Common myeloid progenitor, CD34-positive (primary cell): ENCODE results near the gene SIRT2.

ENCODE experiments used
- CTCF ChIA-PET: fragments of 350-600 bp; sonication (Branson Sonifier 250); formaldehyde crosslinking; loops from one replicate; lab custom pipeline; 2021; ENCODE audit warnings: antibody characterized with exemption; lab: Charles Lee
- POLR2A ChIA-PET: fragments of 350-600 bp; sonication (Branson Sonifier 250); formaldehyde crosslinking; loops from one replicate; lab custom pipeline; 2021; ENCODE audit warnings: antibody characterized with exemption; lab: Charles Lee
- DNase-seq, 3 donors: peaks; one replicate each; pipeline versions ENCODE4 v3.0.0 to v3.0.0-alpha.2; 2013
- H3K27ac ChIP-seq, 2 experiments: 1 replicate in 1 of 2; 2 replicates in 1 of 2; pipeline ENCODE4 v1.7.0; 2013; ENCODE audit warnings: inconsistent platforms in 2 of 2, low read length in 2 of 2, mild to moderate bottlenecking in 2 of 2, low read depth in 1 of 2, moderate library complexity in 1 of 2; ENCODE audit not compliant: severe bottlenecking in 2 of 2, insufficient read depth in 1 of 2, poor library complexity in 1 of 2
- H3K27me3 ChIP-seq, 5 experiments: replicated peaks in 2 of 5; 1 replicate in 3 of 5; 2 replicates in 2 of 5; pipeline versions ENCODE4 v1.6.1 to v1.7.0; 2013; ENCODE audit warnings: low read length in 4 of 5, mild to moderate bottlenecking in 2 of 5, moderate library complexity in 2 of 5, inconsistent platforms in 1 of 5; ENCODE audit not compliant: insufficient read depth in 5 of 5, control insufficient read depth in 4 of 5
- H3K36me3 ChIP-seq, 4 experiments: 1 replicate in 2 of 4; 2 replicates in 2 of 4; pipeline versions ENCODE4 v1.6.1 to v1.7.0; 2013; ENCODE audit warnings: low read length in 3 of 4, control low read depth in 1 of 4, mild to moderate bottlenecking in 1 of 4; ENCODE audit not compliant: control insufficient read depth in 4 of 4, insufficient read depth in 4 of 4
- H3K4me1 ChIP-seq, 4 experiments: 1 replicate in 3 of 4; 2 replicates in 1 of 4; pipeline versions ENCODE4 v1.6.1 to v1.7.1; 2013; ENCODE audit warnings: low read length in 3 of 4, mild to moderate bottlenecking in 3 of 4, control low read depth in 1 of 4, inconsistent platforms in 1 of 4, moderate library complexity in 1 of 4; ENCODE audit not compliant: control insufficient read depth in 4 of 4, insufficient read depth in 4 of 4; ENCODE audit errors: control extremely low read depth in 1 of 4
- H3K4me3 ChIP-seq, 7 experiments: 1 replicate in 4 of 7; 2 replicates in 3 of 7; pipeline versions ENCODE4 v1.5.1 to v1.7.0; 2013; ENCODE audit warnings: mild to moderate bottlenecking in 7 of 7, low read length in 6 of 7, moderate library complexity in 6 of 7, inconsistent platforms in 2 of 7, low read depth in 2 of 7, control low read depth in 1 of 7; ENCODE audit not compliant: insufficient read depth in 4 of 7, control insufficient read depth in 1 of 7; ENCODE audit errors: extremely low read depth in 1 of 7
- H3K9me3 ChIP-seq, 5 experiments: 1 replicate in 4 of 5; 2 replicates in 1 of 5; pipeline versions ENCODE4 v1.6.1 to v1.7.1; 2013; ENCODE audit warnings: low read length in 4 of 5, mild to moderate bottlenecking in 2 of 5, inconsistent platforms in 1 of 5, low read depth in 1 of 5, moderate library complexity in 1 of 5; ENCODE audit not compliant: control insufficient read depth in 4 of 5, insufficient read depth in 2 of 5; ENCODE audit errors: control extremely low read depth in 1 of 5
- WGBS: methylation state at CpG from one replicate; pipeline ENCODE4 v1.1.5; 2013; ENCODE audit not compliant: insufficient coverage; 5-methylcytosine and 5-hydroxymethylcytosine counted together

The SIRT2 gene

DNA sequence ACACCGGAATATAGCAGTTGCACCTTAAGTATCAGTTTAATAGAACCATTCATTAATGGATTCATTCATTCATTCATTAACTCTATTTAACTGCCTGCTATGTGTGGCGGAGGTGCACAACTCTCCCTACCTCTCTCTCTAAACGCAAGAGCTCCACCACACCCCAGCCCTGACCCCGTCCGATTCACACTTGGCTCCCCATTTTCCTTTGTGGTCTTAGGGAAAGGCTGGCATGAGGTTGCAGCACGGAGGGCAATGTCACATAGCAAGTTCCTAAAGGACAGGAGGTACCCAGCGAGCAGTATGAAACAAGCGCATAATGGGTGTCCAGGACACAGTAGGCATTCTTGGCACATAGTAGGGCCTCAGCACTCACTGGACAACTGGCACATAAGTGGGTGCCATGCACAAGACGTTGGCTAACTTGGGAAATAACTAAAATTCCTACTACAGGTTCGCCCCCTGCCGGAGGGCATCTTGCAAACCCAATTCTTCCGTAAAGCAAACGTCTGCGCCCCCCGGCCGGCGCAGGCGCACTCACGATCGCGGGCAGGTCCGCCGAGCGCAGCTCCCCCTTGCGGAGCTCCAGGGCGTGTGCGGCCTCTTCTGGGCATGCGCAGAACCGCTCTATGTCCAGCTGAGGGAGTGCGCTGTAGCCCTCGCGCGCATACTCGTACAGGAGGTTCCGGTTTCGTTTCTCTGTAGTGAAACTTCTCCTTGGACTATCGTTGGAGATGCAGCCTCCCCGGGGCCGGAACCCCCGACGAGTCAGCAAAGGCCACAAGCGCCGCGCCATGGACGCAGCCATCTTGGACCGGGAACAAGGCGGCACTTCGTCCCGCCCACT lies 30.7 kb upstream of the SIRT2 start, which contains the start of gene SARS2:
Gene SARS2 (minus strand): TSS at position 835 of the 847 bp plus-strand sequence. CDS start 27 bp downstream, at position 808.
- WGBS, result 2% methylated on average over 49 of the region's 49 CpGs
- peak within 1 kb of the TSS; percentile 68 to 97 (median 93) for H3K4me3 ChIP-seq
- H3K4me1 ChIP-seq, result peaks cover 5 to 24% (median 20%) of the 10 kb centered on the region in 4 experiments
- H3K27me3 ChIP-seq, result no peaks in the 10 kb centered on the region
- CTCF ChIA-PET, result interaction anchor here (0.6 to 3.8 kb wide), 28 partner anchors 10 to 237 kb away, joined by 3 to 15 read pairs (median 4); partner anchors contain the start of genes ECH1, NFKBIB and RINL
- peaks cover 0 to 8% (median 6%) of the 10 kb centered on the region in 5 experiments for H3K9me3 ChIP-seq
- H3K27ac ChIP-seq, result peak within 1 kb of the TSS; percentile 75 to 89
- peak; percentile 94 to 96 (median 96) for DNase-seq
- POLR2A ChIA-PET, result no interaction called here
- peaks cover 5 to 35% (median 18%) of the 10 kb centered on the region in 4 experiments for H3K36me3 ChIP-seq

- ChIA-PET CTCF (interaction anchor here (0.7 to 3.8 kb wide), 6 partner anchors 23 to 294 kb away, joined by 3 to 15 read pairs (median 4); partner anchors contain the start of gene RINL), POLR2A (no interaction called here)
- no peak for DNase-seq
- Histone ChIP-seq H3K9me3 (no peaks in the 10 kb centered on the region), H3K27me3 (no peaks in the 10 kb centered on the region), H3K4me1 (peaks cover 5 to 24% (median 20%) of the 10 kb centered on the region in 4 experiments), H3K27ac (no peak overlapping the region), H3K36me3 (peaks cover 10 to 34% (median 22%) of the 10 kb centered on the region in 4 experiments), H3K4me3 (no peak overlapping the region)
- WGBS, result 100% methylated on average over 1 of the region's 4 CpGs
These were observed 29.1 kb upstream of the SIRT2 start for GRCh38 chr19:38928391-38929001.

DNA sequence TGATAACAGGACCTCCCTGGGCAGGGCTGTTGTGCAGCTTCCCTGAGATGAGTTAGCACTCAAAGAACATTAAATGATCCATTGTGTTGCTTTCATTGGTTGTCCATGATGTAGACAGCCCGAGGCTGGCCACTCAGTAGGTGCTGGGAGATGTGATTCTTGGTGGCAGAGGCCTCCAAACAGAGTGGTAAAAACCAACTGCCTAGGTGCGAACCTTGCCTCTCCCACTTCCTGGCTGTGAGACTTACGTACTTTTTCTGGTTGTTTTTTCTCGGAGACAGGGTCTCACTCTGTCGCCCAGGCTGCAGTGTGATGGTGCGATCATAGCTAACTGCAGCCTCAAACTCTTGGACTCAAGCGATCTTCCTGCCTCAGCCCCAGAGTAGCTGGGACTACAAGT lies 25.0 kb upstream of the SIRT2 start:
- ChIA-PET CTCF (no interaction called here), POLR2A (no interaction called here)
- Histone ChIP-seq H3K4me1 (peaks cover 0 to 3% (median 2%) of the 10 kb centered on the region in 4 experiments), H3K27me3 (no peaks in the 10 kb centered on the region), H3K27ac (no peak overlapping the region), H3K4me3 (no peak overlapping the region), H3K9me3 (peaks cover 0 to 2% (median 0%) of the 10 kb centered on the region in 5 experiments), H3K36me3 (peaks cover 4 to 39% (median 27%) of the 10 kb centered on the region in 4 experiments)
- DNase-seq, result no peak
- WGBS, result 96% methylated on average over 7 of the region's 7 CpGs

DNA sequence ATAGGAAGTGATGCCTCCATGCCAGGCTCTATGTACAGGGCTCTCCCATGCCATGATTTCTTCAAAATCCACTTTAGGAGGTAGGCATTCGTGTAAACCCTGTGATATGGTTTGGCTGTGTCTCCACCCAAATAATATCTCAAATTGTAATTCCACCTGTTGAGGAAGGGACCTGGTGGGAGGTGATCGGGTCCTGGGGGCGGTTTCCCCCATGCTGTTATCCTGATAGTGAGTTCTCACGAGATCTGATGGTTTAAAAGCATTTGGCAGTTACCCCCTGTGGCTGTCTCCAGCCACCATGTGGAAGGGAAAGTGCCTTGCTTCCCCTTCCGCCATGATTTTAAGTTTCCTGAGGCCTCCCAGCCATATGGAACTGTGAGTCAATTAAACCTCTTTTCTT lies 23.1 kb upstream of the SIRT2 start:
- Histone ChIP-seq H3K27ac (no peak overlapping the region), H3K4me3 (no peak overlapping the region), H3K9me3 (peaks cover 0 to 2% (median 0%) of the 10 kb centered on the region in 5 experiments), H3K27me3 (no peaks in the 10 kb centered on the region), H3K36me3 (peaks cover 4 to 41% (median 27%) of the 10 kb centered on the region in 4 experiments), H3K4me1 (no peaks in the 10 kb centered on the region)
- no peak for DNase-seq
- CTCF ChIA-PET, result no interaction called here
- 96% methylated on average over 5 of the region's 5 CpGs for WGBS
- POLR2A ChIA-PET, result interaction anchor here (0.7 kb wide), 1 partner anchor 15 kb away, joined by 5 read pairs; no protein-coding TSS in a partner anchor

- POLR2A ChIA-PET, result no interaction called here
- H3K27ac ChIP-seq, result no peak overlapping the region
- peaks cover 0 to 2% (median 0%) of the 10 kb centered on the region in 5 experiments for H3K9me3 ChIP-seq
- WGBS, result 96% methylated on average over 19 of the region's 20 CpGs
- no peaks in the 10 kb centered on the region for H3K27me3 ChIP-seq
- no peak for DNase-seq
- H3K36me3 ChIP-seq, result peaks cover 4 to 41% (median 27%) of the 10 kb centered on the region in 4 experiments
- CTCF ChIA-PET, result no interaction called here
- no peaks in the 10 kb centered on the region for H3K4me1 ChIP-seq
- H3K4me3 ChIP-seq, result no peak overlapping the region
These were observed 22.2 kb upstream of the SIRT2 start for GRCh38 chr19:38921420-38922274.

DNA sequence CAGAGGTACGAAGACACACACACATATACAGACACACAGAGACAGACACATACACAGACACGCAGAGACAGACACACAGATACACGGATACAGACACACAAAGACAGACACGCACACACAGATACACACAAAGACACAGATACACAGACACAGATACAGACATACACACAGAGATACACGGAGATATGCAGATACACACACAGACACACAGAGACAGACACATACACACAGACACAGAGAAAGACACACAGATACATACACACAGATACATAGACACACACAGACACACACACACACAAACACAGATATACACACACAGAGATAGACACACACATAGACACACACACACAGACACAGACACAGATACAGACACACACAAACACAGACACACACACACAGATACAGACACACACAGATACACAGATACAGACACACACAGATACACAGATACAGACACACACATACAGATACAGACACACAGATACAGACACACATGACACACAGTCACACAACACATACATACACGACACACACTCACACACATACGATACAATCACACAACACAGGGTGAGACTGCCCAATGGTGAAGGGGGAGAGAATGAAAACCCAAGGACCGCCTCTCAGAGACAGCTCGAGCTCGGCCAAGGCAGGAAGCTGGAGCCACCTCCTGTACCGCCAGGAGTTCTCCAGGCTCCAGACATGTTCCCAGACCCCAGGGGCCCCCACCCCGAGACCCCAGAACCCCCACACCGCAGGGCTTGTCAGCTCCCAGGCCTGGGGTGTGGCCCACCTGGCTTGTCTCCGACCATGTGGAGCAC lies 21.4 kb upstream of the SIRT2 start:
- POLR2A ChIA-PET, result no interaction called here
- Histone ChIP-seq H3K27me3 (no peaks in the 10 kb centered on the region), H3K4me3 (no peak overlapping the region), H3K9me3 (peaks cover 0 to 2% (median 0%) of the 10 kb centered on the region in 5 experiments), H3K36me3 (peaks cover 4 to 38% (median 28%) of the 10 kb centered on the region in 4 experiments), H3K27ac (no peak overlapping the region), H3K4me1 (no peaks in the 10 kb centered on the region)
- 92% methylated on average over 7 of the region's 14 CpGs for WGBS
- no peak for DNase-seq
- CTCF ChIA-PET, result no interaction called here
